Measurements from ENCODE around the gene EXOC2. TPM values are rescaled to one million over a fixed set of nuclear protein-coding genes. Genes with fewer than 3 reads are reported as not detected.

Gene EXOC2
- total RNA-seq, 1 experiment from 2014 or later = 30.5 TPM

DNA sequence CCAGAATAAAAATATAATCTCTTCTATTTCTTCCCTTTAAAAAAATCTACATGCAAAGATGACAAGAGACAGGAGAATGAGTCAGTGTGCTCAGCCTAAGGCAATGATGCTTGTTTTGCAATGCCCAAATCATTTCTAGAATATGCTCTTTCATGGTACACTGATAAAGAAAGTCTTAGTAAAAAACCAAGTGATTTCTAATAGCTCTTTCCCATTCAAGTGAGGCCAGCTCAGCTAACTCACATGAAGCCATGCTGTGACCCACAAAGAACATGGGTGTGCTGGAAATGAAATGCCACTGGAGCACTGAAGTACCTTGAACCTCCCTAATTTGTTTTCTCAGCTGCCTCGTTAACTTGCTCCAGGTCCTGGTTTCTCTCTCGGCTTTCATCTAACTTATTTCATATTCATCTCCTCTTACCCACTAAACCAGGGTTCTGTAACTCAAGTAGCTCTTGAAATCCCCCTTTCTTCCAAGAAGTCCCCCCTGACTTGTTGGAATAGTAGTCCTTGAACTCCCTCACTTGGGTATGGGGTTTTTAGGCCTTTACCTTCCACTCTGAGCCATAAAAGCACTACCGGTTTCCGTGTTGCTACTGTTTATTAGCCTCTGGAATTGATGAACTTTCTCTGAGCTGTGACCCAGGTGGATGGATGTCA is 208.7 kb downstream of the EXOC2 start:
- no peak overlapping the region for H3K4me3 ChIP-seq (ENCODE audit: low read depth in 2 of 2, low read length in 2 of 2)
- ChIA-PET POLR2A (no interaction called here), CTCF (no interaction called here)
- ATAC-seq = no peak
- no peak for DNase-seq (ENCODE audit: low read depth, low spot score)
- no peaks in the 10 kb centered on the region for H3K4me1 ChIP-seq (ENCODE audit: control insufficient read depth, insufficient read depth, low read length)
- BruUV-seq (replicated peaks) = no TSS peak
- H3K36me3 ChIP-seq (ENCODE audit: control insufficient read depth, insufficient read depth, low read length) = no peaks in the 10 kb centered on the region
- H3K9me3 ChIP-seq (ENCODE audit: control insufficient read depth, insufficient read depth, low read depth, low read length) = no peaks in the 10 kb centered on the region
- no peak for TF ChIP-seq TCF7L2 (IDR thresholded peaks at IDR 0.05; ENCODE audit: low read depth, low read length)
- TF ChIP-seq, protein P1, sequence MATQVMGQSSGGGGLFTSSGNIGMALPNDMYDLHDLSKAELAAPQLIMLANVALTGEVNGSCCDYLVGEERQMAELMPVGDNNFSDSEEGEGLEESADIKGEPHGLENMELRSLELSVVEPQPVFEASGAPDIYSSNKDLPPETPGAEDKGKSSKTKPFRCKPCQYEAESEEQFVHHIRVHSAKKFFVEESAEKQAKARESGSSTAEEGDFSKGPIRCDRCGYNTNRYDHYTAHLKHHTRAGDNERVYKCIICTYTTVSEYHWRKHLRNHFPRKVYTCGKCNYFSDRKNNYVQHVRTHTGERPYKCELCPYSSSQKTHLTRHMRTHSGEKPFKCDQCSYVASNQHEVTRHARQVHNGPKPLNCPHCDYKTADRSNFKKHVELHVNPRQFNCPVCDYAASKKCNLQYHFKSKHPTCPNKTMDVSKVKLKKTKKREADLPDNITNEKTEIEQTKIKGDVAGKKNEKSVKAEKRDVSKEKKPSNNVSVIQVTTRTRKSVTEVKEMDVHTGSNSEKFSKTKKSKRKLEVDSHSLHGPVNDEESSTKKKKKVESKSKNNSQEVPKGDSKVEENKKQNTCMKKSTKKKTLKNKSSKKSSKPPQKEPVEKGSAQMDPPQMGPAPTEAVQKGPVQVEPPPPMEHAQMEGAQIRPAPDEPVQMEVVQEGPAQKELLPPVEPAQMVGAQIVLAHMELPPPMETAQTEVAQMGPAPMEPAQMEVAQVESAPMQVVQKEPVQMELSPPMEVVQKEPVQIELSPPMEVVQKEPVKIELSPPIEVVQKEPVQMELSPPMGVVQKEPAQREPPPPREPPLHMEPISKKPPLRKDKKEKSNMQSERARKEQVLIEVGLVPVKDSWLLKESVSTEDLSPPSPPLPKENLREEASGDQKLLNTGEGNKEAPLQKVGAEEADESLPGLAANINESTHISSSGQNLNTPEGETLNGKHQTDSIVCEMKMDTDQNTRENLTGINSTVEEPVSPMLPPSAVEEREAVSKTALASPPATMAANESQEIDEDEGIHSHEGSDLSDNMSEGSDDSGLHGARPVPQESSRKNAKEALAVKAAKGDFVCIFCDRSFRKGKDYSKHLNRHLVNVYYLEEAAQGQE (IDR thresholded peaks at IDR 0.05; ENCODE audit: insufficient read depth in 1 of 2, low read depth in 2 of 2, low read length in 1 of 2) = no peak
- no peak for TF ChIP-seq SIN3A (IDR thresholded peaks at IDR 0.05; ENCODE audit: borderline replicate concordance, insufficient read depth, low read depth, low read length)
- TF ChIP-seq POLR2AphosphoS5 (IDR thresholded peaks at IDR 0.05; ENCODE audit: low read depth, low read length) = no peak
- TF ChIP-seq CTCF (IDR thresholded peaks at IDR 0.05) = no peak
- H3K27me3 ChIP-seq (ENCODE audit: control insufficient read depth, insufficient read depth, low read length) = no peaks in the 10 kb centered on the region
- in situ Hi-C loops (cut with HindIII; ENCODE audit: low pct_unique_long_range_greater_than_20kb, low sequenced_read_pairs) (no loop called here), intact Hi-C loops (cut with micrococcal nuclease; ENCODE audit: unreplicated experiment) (no loop called here)
- no peak overlapping the region for H3K27ac ChIP-seq (ENCODE audit: low read length)

DNA sequence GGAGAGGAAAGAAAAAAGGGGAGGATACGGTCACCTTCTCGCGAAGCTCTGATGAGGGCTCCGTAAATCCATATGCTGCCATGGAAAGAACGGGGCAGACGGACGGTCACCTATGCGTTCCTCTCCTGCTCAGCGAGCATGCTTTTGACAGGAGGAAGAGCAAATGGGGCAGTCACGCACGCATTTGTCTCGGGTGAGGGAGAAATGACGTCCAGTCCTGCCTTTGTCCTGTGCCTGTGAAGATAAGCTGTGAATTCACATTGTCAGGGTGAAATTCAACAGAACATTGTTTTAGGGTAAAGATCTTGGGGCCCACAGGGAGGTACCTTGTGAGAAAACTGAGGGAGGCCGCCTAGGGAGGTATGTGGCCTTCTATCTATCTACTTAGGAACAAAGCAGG is 217.6 kb downstream of the EXOC2 start:
- TF ChIP-seq, protein P1 (IDR thresholded peaks at IDR 0.05; ENCODE audit: insufficient read depth in 1 of 2, low read depth in 2 of 2, low read length in 1 of 2) = no peak
- TF ChIP-seq POLR2AphosphoS5 (IDR thresholded peaks at IDR 0.05; ENCODE audit: low read depth, low read length) (no peak), TCF7L2 (IDR thresholded peaks at IDR 0.05; ENCODE audit: low read depth, low read length) (no peak)
- in situ Hi-C loops (cut with HindIII; ENCODE audit: low pct_unique_long_range_greater_than_20kb, low sequenced_read_pairs) = no loop called here
- no peak for DNase-seq (ENCODE audit: low read depth, low spot score)
- Histone ChIP-seq H3K36me3 (ENCODE audit: control insufficient read depth, insufficient read depth, low read length) (no peaks in the 10 kb centered on the region), H3K4me3 (ENCODE audit: low read depth in 2 of 2, low read length in 2 of 2) (no peak overlapping the region), H3K27me3 (ENCODE audit: control insufficient read depth, insufficient read depth, low read length) (no peaks in the 10 kb centered on the region), H3K9me3 (ENCODE audit: control insufficient read depth, insufficient read depth, low read depth, low read length) (no peaks in the 10 kb centered on the region), H3K4me1 (ENCODE audit: control insufficient read depth, insufficient read depth, low read length) (no peaks in the 10 kb centered on the region), H3K27ac (ENCODE audit: low read length) (no peak overlapping the region)
- POLR2A ChIA-PET = no interaction called here
- no peak for ATAC-seq
- CTCF ChIA-PET = no interaction called here
- no TSS peak for BruUV-seq (replicated peaks)
- intact Hi-C loops (cut with micrococcal nuclease; ENCODE audit: unreplicated experiment) = no loop called here

Data from Panc1 (cell line).